ENCODE data around the gene BYSL.

BYSL gene

DNA sequence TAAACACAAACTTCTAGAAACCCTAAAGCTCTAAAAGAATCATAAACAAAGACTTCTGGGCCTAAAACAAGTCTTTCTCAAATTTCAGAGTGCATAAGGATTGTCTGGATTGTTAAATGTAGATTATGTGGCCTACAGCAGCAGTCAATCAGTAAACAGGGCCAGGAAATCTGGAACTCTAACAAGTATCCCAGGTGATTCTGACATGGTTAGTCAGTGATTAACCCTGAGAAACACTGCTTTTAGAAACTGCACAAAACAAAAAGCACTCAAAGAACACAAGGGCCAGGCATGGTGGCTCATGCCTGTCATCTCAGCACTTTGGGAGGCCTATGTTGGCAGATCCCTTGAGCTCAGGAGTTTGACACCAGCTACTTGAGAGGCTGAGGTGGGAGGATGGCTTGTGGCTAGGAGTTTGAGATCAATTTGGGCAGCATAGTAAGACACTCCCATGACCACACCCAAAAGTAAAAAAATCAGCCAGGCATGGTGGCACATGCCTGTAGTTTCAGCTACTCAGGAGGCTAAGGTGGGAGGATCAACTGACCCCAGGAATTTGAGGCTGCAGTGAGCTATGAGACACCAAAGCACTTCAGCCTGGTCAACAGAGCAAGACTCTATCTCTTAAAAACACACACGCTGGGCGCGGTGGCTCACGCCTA, 6.3 kb upstream of the BYSL start:
- no peak for DNase-seq (ENCODE audit: low read depth)

DNA sequence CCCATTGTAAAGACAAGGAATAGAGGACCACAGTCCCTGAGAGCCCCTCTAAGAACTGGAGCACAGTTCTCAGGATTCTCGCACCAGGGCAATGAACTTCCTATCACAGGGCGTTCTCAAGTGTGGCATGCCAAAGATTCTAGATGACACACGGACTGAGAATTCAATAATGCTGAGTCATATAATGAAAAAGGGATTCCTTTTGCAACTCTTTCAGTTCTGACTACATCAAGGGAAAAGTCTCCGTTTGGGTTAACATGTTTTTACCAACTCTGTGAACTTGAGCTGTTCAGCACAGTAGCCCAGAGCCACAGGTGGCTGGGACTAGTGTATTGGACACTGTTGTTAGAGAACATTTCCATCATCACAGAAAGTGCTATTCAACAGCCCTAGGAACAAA, 3.8 kb upstream of the BYSL start:
- DNase-seq (ENCODE audit: low read depth): no peak

DNA sequence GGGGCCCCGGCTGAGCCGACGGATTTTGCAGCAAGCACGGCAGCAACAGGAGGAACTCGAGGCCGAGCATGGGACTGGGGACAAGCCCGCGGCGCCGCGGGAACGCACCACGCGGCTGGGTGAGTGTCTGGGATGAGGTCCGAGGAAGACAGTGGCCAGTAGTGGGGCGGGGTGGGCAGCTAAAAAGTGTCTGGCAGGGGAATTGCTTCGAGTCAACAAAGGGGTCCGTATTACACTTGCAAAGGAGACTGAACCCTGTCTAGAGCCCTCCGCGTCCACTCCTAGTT, 356 bp downstream of the BYSL start:
- no peak for DNase-seq (ENCODE audit: low read depth)

DNA sequence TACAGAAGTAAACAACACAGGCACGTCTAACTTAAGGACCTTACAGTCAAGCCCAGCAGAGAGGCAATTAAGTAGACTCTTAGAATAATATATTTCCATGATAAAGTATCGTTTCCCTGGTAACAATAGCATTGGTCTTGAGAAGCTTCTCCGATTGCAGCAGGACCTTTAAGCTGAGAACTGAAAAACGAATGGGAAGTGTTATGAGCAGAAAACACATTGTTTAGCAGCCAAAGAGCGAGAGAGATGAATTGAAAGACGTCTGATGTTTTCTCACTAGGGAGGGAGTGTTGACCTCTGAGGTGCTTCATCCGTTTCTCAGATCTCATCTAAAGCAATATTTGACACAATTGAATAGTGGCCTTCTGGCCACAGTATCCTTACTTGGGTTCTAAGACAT, 855 bp downstream of the BYSL start:
- DNase-seq (ENCODE audit: low read depth): no peak

DNA sequence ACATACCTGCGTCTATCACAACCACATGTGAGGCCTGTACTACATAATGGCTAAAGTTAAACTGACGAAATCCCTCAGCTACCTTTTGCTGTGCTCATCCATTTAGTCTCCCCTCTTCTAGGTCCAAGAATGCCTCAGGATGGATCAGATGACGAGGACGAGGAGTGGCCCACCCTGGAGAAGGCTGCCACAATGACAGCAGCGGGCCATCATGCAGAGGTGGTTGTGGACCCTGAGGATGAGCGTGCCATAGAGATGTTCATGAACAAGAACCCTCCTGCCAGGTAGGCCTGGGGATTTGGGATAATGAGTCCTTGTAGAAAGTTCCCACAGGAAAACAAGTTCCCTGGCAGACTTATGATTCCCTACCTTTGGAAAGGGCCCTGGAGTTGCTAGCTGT, 6.0 kb downstream of the BYSL start:
- DNase-seq (ENCODE audit: low read depth): no peak

DNA sequence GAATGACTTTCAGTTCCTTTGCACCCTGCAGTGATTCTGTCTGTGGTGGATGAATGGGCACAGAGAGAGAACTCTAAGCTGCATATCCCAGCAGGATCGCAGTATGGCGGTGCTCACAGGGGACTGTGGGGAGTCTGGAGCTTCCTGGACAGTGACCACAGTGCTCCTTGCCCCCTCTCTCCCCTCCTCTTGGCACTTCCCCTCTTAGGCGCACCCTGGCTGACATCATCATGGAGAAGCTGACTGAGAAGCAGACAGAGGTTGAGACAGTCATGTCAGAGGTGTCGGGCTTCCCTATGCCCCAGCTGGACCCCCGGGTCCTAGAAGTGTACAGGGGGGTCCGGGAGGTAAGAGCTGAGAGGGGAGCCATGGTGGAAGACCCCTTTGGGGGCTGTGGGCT, 8.6 kb downstream of the BYSL start:
- DNase-seq (ENCODE audit: low read depth): no peak

DNA sequence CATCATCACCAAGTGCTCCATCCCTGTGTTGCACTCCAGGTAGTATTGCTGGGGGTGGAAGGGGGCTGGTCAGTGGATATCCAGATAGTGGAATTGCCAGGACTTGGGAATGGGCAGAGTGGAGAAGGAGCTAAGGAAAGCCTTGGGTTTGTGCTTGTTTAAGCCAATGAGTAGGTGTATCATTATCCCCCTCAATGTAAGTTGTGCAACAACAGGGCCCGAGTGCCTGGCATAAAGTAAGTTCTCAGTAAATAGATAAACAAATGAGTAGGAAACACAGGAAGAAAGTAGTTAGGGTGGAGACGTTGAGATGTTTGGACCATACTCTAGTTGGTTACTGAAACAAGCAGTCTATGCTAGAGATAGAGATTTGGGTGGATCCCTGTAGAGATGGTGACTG, 10.5 kb downstream of the BYSL start:
- DNase-seq (ENCODE audit: low read depth): no peak

DNA sequence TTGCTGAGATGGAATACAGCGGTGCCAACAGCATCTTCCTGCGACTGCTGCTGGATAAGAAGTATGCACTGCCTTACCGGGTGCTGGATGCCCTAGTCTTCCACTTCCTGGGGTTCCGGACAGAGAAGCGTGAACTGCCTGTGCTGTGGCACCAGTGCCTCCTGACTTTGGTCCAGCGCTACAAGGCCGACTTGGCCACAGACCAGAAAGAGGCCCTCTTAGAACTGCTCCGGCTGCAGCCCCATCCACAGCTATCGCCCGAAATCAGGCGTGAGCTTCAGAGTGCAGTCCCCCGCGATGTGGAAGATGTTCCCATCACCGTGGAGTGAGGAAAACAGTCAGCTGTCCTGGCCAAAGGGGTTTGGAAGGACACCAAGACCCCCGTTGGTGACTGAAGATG, 11.1 kb downstream of the BYSL start:
- no peak for DNase-seq (ENCODE audit: low read depth)

DNA sequence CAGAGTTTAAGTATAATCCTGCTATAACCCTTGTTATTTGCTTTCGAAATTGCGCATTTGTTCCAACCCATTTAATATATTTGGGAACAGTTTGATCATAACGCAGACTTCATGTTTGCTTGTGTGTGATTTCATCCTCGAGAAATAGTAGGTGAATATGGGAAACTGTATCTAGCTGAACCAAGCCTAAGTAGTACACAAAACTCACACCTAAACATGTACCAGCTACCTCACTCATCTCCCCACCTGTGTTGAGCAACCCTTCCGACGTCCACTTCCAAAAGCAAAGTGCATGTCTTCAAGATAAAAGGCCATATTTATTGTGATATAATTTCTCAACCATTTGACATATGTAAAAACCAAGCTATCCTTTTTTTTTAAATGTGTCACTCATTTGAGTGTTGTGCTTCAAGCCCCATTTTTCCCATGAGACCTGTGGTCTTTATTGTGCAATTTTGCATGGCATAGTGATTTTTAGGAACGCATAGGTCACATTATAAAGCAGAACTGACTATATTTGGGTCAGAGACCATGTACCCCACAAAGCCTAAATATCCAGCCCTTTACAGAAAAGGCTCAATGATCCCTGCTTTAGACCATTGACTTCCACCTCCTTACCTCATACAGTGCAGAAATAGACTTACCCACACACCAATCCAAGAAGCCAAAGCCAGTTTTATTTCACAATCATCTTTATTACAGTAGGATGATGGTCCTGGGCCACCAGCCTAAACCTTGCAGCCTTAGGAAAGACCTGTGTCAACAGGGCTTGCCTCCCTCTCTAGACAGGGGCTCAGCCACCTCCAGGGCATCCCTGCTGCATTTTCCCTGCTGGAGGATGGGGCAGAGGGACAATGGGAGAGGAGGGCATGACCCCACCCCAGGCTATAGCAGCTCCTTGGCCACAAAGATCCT, 13.2 kb downstream of the BYSL start:
- DNase-seq (ENCODE audit: low read depth): no peak

DNA sequence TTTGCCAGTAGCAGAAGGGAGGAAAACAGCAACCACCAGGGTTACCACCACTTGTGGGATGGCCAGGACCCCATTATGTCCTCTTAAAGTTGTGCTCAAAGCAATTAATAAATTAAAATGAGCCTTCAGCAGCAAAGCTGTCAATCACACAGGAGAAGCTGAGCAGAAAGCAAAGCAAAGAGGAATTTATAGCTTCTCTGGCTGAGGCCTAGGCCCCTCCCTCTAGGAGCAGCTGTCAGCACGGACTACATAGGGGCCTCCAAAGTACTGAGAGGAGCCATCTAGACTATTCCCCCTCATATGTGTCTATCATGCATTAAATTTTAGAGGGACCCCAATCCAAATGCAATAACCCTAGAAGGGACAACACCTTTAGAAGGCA, 13.9 kb downstream of the BYSL start:
- DNase-seq (ENCODE audit: low read depth): no peak

DNA sequence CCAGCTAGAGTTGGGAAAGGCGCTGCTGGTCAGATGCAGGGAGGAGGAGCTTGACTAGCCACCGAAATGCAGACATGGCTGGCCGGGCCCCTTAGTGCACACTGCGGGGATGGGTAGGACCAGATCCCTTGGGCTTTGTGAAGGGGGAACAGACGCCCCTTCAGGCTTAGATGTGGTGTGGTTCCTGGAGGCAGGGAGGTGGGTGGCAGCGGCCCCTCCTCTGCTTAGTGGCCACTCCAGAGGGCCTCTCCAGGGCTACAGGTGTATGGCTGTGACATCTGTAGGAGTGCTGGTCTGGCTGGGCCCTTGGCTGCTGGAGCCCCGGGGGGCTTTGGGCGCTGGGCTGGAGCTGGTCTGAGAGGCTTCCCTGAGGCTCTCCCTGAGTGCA, 14.4 kb downstream of the BYSL start:
- DNase-seq (ENCODE audit: low read depth): no peak

DNA sequence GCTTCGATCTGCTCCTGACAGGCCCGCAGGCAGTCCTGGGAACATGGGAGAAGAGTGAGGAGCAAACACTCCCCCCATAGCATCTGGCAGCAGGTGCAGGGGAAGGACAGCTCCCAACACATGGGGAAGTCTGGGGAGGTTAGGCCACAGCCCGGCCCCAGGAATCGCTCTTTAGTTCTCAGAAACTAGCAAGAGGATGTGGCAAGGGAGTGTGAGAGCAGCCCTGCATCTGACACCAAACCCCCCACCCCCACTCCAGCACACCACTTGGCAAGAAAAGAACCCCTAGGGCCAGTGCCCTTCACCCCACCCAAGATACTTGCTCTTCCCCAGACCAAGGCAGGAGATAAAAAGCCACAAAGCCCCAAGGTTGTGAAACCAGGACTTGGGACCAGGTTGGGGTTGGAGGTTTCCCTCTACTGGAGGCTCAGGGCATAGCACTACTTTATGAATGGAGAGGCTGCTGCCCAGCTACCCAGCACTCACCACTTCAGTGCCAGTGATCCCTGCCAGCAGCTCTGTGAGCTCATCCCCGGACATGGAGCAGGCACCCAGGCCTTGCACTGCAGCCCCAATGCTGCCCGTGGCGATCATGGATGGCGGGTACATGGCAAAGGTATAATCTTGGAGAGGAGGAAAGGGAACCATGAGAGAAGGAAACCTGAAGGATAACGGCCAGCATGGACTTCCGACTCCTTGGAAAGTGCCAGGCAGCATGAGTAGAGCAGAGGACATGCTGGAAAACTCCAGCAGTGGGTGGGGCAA, 15.0 kb downstream of the BYSL start:
- DNase-seq (ENCODE audit: low read depth): peak; percentile 34

DNA sequence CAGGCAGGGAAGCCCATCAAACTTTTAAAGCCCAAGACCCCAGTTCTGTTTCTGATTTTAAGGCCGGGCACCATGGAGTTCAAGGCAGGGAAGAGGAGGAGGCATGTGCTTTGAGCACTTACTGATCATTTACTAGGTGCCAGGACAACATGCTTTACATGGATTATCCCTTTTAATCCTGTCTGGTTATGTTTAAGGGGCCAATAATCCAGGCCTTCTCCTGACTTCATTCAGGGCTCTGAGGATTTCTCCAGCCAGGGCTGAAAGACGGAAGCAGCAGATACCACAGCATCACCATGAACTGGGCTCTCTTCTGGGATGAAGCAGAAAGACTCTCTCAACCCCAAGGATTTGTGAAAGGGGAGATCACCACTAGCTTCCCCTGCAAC, 16.2 kb downstream of the BYSL start:
- DNase-seq (ENCODE audit: low read depth): no peak

DNA sequence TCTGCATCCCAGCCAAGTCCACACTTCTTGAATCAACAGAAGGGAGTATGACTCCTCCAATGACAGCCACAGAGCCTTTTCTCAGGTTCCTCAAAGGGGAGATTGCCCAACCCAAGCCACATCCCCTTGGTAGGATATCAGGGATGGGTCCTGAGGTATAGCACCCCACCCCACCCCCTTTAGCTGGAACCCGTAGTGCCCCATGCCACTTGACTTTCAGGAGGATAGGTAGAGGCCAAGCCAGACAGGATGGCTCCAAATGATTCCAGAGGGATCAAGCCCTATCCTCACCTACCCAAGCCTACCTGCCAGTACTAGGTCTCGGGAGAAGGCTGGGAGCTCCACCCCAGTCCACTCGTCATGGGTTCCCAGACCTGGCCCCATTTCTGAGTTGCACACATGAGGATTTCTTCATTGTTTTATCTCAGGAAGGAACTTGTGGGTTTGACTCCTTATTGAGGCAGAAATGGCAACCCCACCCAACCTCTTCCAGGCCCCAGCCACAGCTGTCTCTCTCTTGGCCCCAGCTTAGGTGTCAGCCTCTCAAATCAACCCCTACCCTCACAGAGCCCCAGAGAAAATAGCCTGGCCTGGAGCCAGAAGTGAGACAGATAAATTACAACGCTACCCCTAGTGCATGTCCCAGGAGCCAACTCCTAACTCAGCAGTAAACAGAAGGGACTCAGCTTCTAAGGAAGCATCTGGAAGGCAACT, 16.7 kb downstream of the BYSL start:
- DNase-seq (ENCODE audit: low read depth): peak; percentile 32

DNA sequence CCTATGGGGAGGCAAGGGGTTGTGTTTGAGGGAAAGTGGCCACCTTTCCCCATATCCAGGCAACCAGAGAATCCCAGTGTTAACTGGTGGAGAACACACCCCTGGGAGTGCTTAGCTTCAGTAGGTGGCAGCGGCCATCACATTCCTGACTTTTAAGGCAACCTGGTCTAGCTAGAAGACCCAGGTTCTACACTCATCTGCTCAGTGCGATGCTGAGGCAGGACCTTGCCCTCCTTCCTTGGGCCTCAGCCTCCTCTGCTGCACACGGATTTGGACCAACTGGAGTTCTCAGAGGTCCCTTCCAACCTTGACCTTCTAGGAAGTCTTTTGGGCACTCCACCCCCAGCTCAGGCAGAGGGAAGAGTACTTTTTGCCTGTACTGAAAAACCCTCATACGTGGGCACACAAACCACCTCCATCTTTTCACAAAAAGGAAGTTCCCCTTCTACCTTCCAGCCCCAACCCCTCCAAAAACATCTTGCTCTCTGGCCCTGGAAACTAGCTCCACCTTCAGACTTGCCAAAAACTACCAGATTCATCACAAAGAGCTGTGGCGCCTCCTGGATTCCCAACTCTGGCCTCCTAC, 17.4 kb downstream of the BYSL start:
- no peak for DNase-seq (ENCODE audit: low read depth)

DNA sequence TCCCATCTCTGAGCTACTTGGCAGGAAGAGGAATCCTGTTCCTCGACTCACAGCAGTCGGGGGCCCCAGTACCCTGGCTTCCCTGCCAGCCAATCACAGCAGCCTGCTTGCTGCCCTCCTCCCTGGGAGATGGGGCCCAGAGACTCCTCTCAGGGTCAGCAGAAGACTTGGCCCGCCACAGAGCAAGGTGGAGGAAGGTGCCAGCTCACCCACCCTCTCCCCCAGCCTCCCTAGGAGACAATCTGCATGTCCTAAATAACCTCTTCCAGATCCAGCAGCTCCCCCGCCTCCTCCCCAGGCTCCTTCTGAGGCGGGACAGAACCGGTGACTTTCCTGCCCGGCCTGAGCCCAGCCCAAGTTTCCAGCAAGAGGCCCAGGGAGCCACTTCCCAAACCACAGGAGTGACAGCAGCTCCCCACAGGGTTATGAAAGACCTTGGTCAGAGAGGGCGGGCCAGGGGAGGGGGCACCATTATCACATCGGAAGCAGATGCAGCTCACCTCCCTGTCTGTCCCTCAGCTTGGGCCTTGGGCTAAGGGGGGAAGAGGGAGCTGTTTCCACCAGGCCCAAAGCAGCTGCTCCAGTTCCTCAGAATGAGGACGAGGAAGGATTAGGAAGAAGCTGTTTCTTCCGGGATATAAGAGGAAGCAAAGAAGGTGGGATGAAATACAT, 18.0 kb downstream of the BYSL start:
- DNase-seq (ENCODE audit: low read depth): no peak

DNA sequence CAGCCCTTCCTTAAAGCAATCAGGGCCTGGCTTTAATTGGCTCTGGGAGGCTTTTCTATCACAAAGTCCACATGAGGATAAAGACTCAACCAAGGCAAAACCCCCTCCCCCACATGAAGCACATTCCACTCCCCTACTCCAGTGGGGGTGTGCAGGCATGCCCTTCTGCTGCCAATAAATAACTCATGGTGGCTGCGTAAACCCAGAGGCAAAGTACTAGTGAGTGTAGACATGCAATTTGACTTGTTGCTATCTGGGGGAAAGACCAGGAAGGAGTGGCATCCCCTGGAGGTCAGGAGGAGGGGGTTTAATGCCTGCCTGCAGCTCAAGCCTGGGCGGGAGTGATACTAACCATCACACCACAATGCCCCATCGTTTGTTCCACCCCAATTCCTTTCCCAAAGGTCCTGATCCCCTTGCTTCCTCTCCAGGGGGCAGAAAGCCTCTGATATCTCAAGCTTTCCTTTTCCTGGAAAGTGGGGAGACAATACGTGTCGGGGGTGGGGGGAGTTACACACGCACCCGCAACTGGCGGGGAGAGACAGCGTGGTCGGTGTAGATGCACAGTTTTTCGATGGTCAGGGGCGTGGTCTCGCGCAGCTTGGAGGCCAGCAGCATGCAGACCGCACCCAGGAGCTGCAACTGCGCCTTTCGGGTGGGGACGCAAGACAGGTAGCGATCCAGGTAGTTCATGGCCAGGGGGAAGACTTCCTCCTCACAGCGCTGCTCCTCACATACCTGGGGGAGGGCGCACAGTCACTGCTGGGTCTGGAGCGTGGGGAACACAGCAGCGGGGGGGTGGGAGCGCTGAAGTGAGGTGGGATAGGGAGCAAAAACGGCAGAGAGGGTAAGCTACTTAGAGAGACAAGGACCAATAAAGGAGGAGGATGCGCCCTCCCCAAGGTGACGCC, 18.8 kb downstream of the BYSL start:
- no peak for DNase-seq (ENCODE audit: low read depth)

DNA sequence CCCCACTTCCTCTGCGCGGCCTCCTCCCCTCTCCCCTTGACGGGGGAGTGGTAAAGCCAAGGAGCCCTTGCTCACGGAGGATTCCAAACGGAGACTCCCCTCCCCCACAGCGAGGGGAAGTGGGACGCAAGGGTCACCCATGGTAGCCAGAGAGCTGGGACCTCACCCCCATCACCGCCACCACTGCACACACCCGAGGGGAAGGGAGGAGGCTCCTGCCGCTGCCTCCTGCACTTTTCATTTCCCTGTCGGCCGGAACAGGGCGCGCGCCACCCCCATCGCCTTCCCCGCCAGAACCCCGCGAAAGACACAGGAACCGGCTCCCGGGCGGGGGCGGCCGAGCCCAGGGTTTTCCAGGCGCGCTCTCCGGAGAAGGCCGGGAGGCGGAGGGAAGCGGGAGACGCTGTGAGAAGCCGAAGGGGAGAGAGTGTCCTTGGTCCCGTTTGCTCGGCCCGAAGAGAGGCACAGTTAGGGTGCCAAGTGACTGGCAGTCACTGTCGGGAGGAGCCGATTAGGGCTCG, 19.5 kb downstream of the BYSL start:
- peak; percentile 36 for DNase-seq (ENCODE audit: low read depth)

DNA sequence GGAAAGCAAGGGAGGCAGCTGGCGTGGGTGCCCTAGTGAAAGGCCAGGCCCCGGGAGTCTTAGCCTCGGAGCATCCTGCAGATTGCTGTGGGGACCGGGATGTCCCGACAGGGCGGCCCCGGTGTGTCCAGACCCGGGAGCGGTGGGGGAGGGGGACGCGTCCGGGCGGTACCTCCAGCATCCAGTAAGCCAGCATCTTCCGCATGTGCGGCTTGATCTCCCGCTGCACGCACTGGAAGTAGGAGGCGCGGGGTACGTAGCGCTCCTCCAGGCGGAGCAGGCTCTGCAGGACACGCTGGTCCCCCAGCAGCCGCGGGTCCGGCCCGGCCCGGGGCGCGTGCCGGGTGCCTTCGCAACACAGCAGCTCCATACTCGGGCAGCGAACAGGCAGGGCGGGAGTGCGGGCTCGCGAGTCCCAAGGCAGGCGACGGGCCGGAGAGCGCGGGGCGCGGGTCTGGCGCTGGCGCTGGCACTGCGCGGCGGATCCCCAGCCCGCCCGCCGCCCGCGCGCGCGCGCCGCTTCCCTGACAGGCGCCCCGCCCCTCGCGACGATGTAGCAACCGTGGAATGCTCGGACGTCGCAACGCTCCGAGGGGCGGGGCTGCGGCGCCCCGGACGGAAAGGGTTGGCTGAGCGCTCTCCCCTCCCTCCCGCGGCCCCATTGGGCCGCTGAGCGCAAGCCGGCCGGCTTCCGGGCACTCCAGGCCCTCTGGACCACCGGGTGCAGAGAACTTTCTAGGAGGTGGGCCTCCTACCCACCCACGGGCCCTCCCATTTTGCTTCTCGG, 20.2 kb downstream of the BYSL start, which contains the start of gene CCND3:
Gene CCND3 (minus strand): TSS at position 529 of the 787 bp plus-strand sequence. CDS start 159 bp downstream, at position 370.
- DNase-seq (ENCODE audit: low read depth): peak; percentile 77
